DND-41 (cell line): Measurements from ENCODE around the gene MTHFR.

Experiments
- ATAC-seq: fragments of 200-7000 bp; cut with Tn5 transposase; 3 replicates; pipeline ENCODE4 v1.9.1; 2021; ENCODE audit warnings: low read depth; ENCODE audit not compliant: insufficient read depth
- DNase-seq: peaks from one replicate; pipeline ENCODE4 v3.0.0-alpha.2; 2020
- H2AFZ ChIP-seq: 2 replicates; pipeline ENCODE4 v1.6.0; 2012; ENCODE audit warnings: low read depth, low read length
- H3K27ac ChIP-seq: 2 replicates; pipeline ENCODE4 v1.5.1; 2012; ENCODE audit warnings: low read length, inconsistent platforms
- H3K27me3 ChIP-seq: fragments of 200-600 bp; sonication (generic); 2 replicates; pipeline ENCODE4 v1.6.0; 2012; ENCODE audit warnings: low read length, mild to moderate bottlenecking, inconsistent platforms; ENCODE audit not compliant: insufficient read depth, poor library complexity
- H3K36me3 ChIP-seq: 2 replicates; pipeline ENCODE4 v1.5.1; 2012; ENCODE audit warnings: low read length, inconsistent platforms; ENCODE audit not compliant: insufficient read depth
- H3K4me1 ChIP-seq: 2 replicates; pipeline ENCODE4 v1.5.1; 2012; ENCODE audit warnings: mild to moderate bottlenecking, low read length; ENCODE audit not compliant: insufficient read depth
- H3K4me2 ChIP-seq: 2 replicates; pipeline ENCODE4 v1.6.0; 2012; ENCODE audit warnings: mild to moderate bottlenecking, moderate library complexity, low read length, inconsistent platforms; ENCODE audit not compliant: insufficient read depth
- H3K4me3 ChIP-seq, 2 experiments: fragments of 200-600 bp in 1 of 2; shearing (Covaris generic) in 1 of 2; 2 replicates each; pipeline ENCODE4 v1.5.1; 2012 to 2016; ENCODE audit warnings: inconsistent platforms in 2 of 2, low read length in 2 of 2, mild to moderate bottlenecking in 2 of 2, low read depth in 1 of 2, moderate library complexity in 1 of 2
- H3K79me2 ChIP-seq: 2 replicates; pipeline ENCODE4 v1.6.0; 2012; ENCODE audit warnings: low read length, inconsistent platforms; ENCODE audit not compliant: insufficient read depth
- H3K9ac ChIP-seq: 2 replicates; pipeline ENCODE4 v1.6.0; 2012; ENCODE audit warnings: low read depth, mild to moderate bottlenecking, inconsistent platforms, low read length, moderate library complexity
- H3K9me3 ChIP-seq: 2 replicates; pipeline ENCODE4 v1.5.1; 2012; ENCODE audit warnings: low read length, moderate library complexity, mild to moderate bottlenecking, inconsistent platforms; ENCODE audit not compliant: insufficient read depth, severe bottlenecking
- H4K20me1 ChIP-seq: 2 replicates; pipeline ENCODE4 v1.6.0; 2012; ENCODE audit warnings: low read length; ENCODE audit not compliant: insufficient read depth
- CTCF ChIP-seq: IDR thresholded peaks from 2 replicates; pipeline ENCODE4 v1.5.1; 2012; ENCODE audit warnings: borderline replicate concordance, low read length, moderate library complexity, mild to moderate bottlenecking; ENCODE audit not compliant: poor library complexity, severe bottlenecking; ENCODE audit errors: extremely low read depth
- EZH2 ChIP-seq: IDR thresholded peaks from 3 replicates; pipeline ENCODE4 v1.6.1; 2012; ENCODE audit warnings: borderline replicate concordance, low read depth, mild to moderate bottlenecking, moderate library complexity, low read length, inconsistent platforms; ENCODE audit not compliant: severe bottlenecking

MTHFR gene

GRCh38 chr1:11784256-11784992, 21.3 kb downstream of the MTHFR start:
- Histone ChIP-seq H3K9ac (no peak overlapping the region), H3K4me1 (no peaks in the 10 kb centered on the region), H3K4me2 (no peak overlapping the region), H3K4me3 (no peak overlapping the region), H3K79me2 (no peaks in the 10 kb centered on the region), H3K9me3 (no peaks in the 10 kb centered on the region), H3K36me3 (no peaks in the 10 kb centered on the region), H2AFZ (no peak overlapping the region), H4K20me1 (no peaks in the 10 kb centered on the region), H3K27me3 (no peaks in the 10 kb centered on the region), H3K27ac (no peak overlapping the region)
- DNase-seq (no peak), ATAC-seq (0 out of 3 replicates have a peak, but pooled peaks have one; percentile 22)
- no peak for TF ChIP-seq EZH2
- no peak for TF ChIP-seq CTCF

- no peak for TF ChIP-seq EZH2
- no peak for TF ChIP-seq CTCF
- no peak overlapping the region for H3K4me3 ChIP-seq
- no peak overlapping the region for H3K4me2 ChIP-seq
- DNase-seq = no peak
- ATAC-seq = no peak
- H3K27me3 ChIP-seq = no peaks in the 10 kb centered on the region
- no peaks in the 10 kb centered on the region for H4K20me1 ChIP-seq
- H3K9me3 ChIP-seq = no peaks in the 10 kb centered on the region
- H3K36me3 ChIP-seq = no peaks in the 10 kb centered on the region
- no peak overlapping the region for H3K9ac ChIP-seq
- H3K79me2 ChIP-seq = no peaks in the 10 kb centered on the region
- H3K27ac ChIP-seq = no peak overlapping the region
- no peaks in the 10 kb centered on the region for H3K4me1 ChIP-seq
- H2AFZ ChIP-seq = no peak overlapping the region
These were observed 22.2 kb downstream of the MTHFR start for GRCh38 chr1:11783556-11783955.

- H2AFZ ChIP-seq = no peak overlapping the region
- no peak overlapping the region for H3K9ac ChIP-seq
- H4K20me1 ChIP-seq = no peaks in the 10 kb centered on the region
- H3K36me3 ChIP-seq = no peaks in the 10 kb centered on the region
- no peaks in the 10 kb centered on the region for H3K9me3 ChIP-seq
- H3K27ac ChIP-seq = no peak overlapping the region
- H3K27me3 ChIP-seq = no peaks in the 10 kb centered on the region
- no peak for DNase-seq
- TF ChIP-seq EZH2 (no peak), CTCF (no peak)
- H3K4me3 ChIP-seq = no peak overlapping the region
- ATAC-seq = no peak
- no peak overlapping the region for H3K4me2 ChIP-seq
- H3K79me2 ChIP-seq = no peaks in the 10 kb centered on the region
- no peaks in the 10 kb centered on the region for H3K4me1 ChIP-seq
These were observed 23.5 kb downstream of the MTHFR start for GRCh38 chr1:11782127-11782708.
